ENCODE results near the gene PKMYT1. TPM values are rescaled to one million over a fixed set of nuclear protein-coding genes. Genes with fewer than 3 reads are reported as not detected.

Gene PKMYT1
- polyA plus RNA-seq, 1 donor (not counting 4 experiments of a cell fraction or from before 2014, with no cell fraction given): 6.9 TPM

- FAIRE-seq: no peak
Observed at GRCh38 chr16:3013998-3014690, 33.9 kb upstream of the PKMYT1 start.

GRCh38 chr16:3013491-3013951 lies 33.3 kb upstream of the PKMYT1 start:
- H3K27me3 ChIP-seq (ENCODE audit: control insufficient read depth, extremely low read depth, insufficient read depth, low read length): peaks cover 35% of the 10 kb centered on the region
- no peak for DNase-seq (ENCODE audit: low read depth, low spot score)

More at GRCh38 chr16:3013998-3014690, 33.9 kb upstream of the PKMYT1 start:
- Histone ChIP-seq H3K9ac (ENCODE audit: control insufficient read depth, extremely low read depth, insufficient read depth, low read length) (no peak overlapping the region), H3K4me3 (ENCODE audit: control insufficient read depth in 2 of 3, extremely low read depth in 1 of 3, insufficient read depth in 2 of 3, low read depth in 1 of 3, low read length in 3 of 3) (no peak overlapping the region), H3K4me2 (ENCODE audit: control insufficient read depth, extremely low read depth, insufficient read depth, low read depth, low read length) (no peak overlapping the region), H3K27ac (ENCODE audit: control insufficient read depth, insufficient read depth, low read length) (no peak overlapping the region), H3K79me2 (ENCODE audit: control insufficient read depth, insufficient read depth, low read length) (no peaks in the 10 kb centered on the region), H2AFZ (ENCODE audit: control insufficient read depth, low read length) (no peak overlapping the region), H3K9me3 (ENCODE audit: control insufficient read depth, low read depth, low read length) (no peaks in the 10 kb centered on the region), H3K36me3 (ENCODE audit: control insufficient read depth in 2 of 2, extremely low read depth in 1 of 2, insufficient read depth in 2 of 2, low read length in 2 of 2) (no peaks in the 10 kb centered on the region), H3K27me3 (ENCODE audit: control insufficient read depth, extremely low read depth, insufficient read depth, low read length) (peaks cover 35% of the 10 kb centered on the region), H3K9me1 (ENCODE audit: control insufficient read depth, extremely low read depth, insufficient read depth, low read length) (no peaks in the 10 kb centered on the region), H4K20me1 (ENCODE audit: control insufficient read depth, extremely low read depth, insufficient read depth, low read length) (no peaks in the 10 kb centered on the region), H3K4me1 (ENCODE audit: control insufficient read depth, extremely low read depth, insufficient read depth, low read length) (peaks cover 19% of the 10 kb centered on the region)
- no peak for TF ChIP-seq EZH2 (IDR thresholded peaks at IDR 0.05; ENCODE audit: low read length)
- no peak for TF ChIP-seq CTCF (optimal IDR thresholded peaks at IDR 0.05 in 1 of 3, IDR thresholded peaks at IDR 0.05 in 1 of 3, conservative IDR thresholded peaks at IDR 0.05 in 1 of 3; ENCODE audit: extremely low read depth in 1 of 3, insufficient read depth in 2 of 3, low read length in 3 of 3)
- DNase-seq (ENCODE audit: low read depth, low spot score): no peak
- dilution Hi-C loops (cut with MboI; ENCODE audit: extremely low pct_ligation_motif_present, low sequenced_read_pairs): no loop called here

More at GRCh38 chr16:3013491-3013951, 33.3 kb upstream of the PKMYT1 start:
- Histone ChIP-seq H3K9me1 (ENCODE audit: control insufficient read depth, extremely low read depth, insufficient read depth, low read length) (no peaks in the 10 kb centered on the region), H3K9me3 (ENCODE audit: control insufficient read depth, low read depth, low read length) (no peaks in the 10 kb centered on the region), H4K20me1 (ENCODE audit: control insufficient read depth, extremely low read depth, insufficient read depth, low read length) (no peaks in the 10 kb centered on the region), H3K4me2 (ENCODE audit: control insufficient read depth, extremely low read depth, insufficient read depth, low read depth, low read length) (no peak overlapping the region), H3K4me1 (ENCODE audit: control insufficient read depth, extremely low read depth, insufficient read depth, low read length) (peaks cover 19% of the 10 kb centered on the region), H3K9ac (ENCODE audit: control insufficient read depth, extremely low read depth, insufficient read depth, low read length) (no peak overlapping the region), H3K27ac (ENCODE audit: control insufficient read depth, insufficient read depth, low read length) (no peak overlapping the region), H3K4me3 (ENCODE audit: control insufficient read depth in 2 of 3, extremely low read depth in 1 of 3, insufficient read depth in 2 of 3, low read depth in 1 of 3, low read length in 3 of 3) (no peak overlapping the region), H2AFZ (ENCODE audit: control insufficient read depth, low read length) (no peak overlapping the region), H3K36me3 (ENCODE audit: control insufficient read depth in 2 of 2, extremely low read depth in 1 of 2, insufficient read depth in 2 of 2, low read length in 2 of 2) (no peaks in the 10 kb centered on the region), H3K79me2 (ENCODE audit: control insufficient read depth, insufficient read depth, low read length) (no peaks in the 10 kb centered on the region)
- FAIRE-seq: no peak
- dilution Hi-C loops (cut with MboI; ENCODE audit: extremely low pct_ligation_motif_present, low sequenced_read_pairs): no loop called here
- no peak for TF ChIP-seq CTCF (optimal IDR thresholded peaks at IDR 0.05 in 1 of 3, IDR thresholded peaks at IDR 0.05 in 1 of 3, conservative IDR thresholded peaks at IDR 0.05 in 1 of 3; ENCODE audit: extremely low read depth in 1 of 3, insufficient read depth in 2 of 3, low read length in 3 of 3)
- no peak for TF ChIP-seq EZH2 (IDR thresholded peaks at IDR 0.05; ENCODE audit: low read length)
